Keratinocyte (primary cell): ENCODE measurements around the gene SLK. TPM values are rescaled to one million over a fixed set of nuclear protein-coding genes. Genes with fewer than 3 reads are reported as not detected.

Experiments
- DNase-seq: peaks from one replicate; pipeline ENCODE4 v3.0.0-alpha.2; 2011; ENCODE audit warnings: low read depth, missing footprints, low spot score
- FAIRE-seq: peaks from 2 replicates; lab custom pipeline; 2011; peaks lifted over from hg19 to GRCh38; lab: Jason Lieb, UNC
- H2AFZ ChIP-seq: 2 replicates; pipeline ENCODE4 v1.6.0; 2012; ENCODE audit warnings: low read length, control low read depth, inconsistent platforms; ENCODE audit not compliant: control insufficient read depth
- H3K27ac ChIP-seq: 2 replicates; pipeline ENCODE4 v1.5.1; 2011; ENCODE audit warnings: low read length; ENCODE audit not compliant: control insufficient read depth, insufficient read depth
- H3K27me3 ChIP-seq: 3 replicates; pipeline ENCODE4 v1.6.0; 2011; ENCODE audit warnings: low read length; ENCODE audit not compliant: control insufficient read depth, insufficient read depth; ENCODE audit errors: extremely low read depth
- H3K36me3 ChIP-seq, 2 experiments: 2 replicates in 1 of 2; 3 replicates in 1 of 2; pipeline ENCODE4 v1.5.1; 2011; ENCODE audit warnings: low read length in 2 of 2, mild to moderate bottlenecking in 1 of 2; ENCODE audit not compliant: control insufficient read depth in 2 of 2, insufficient read depth in 2 of 2; ENCODE audit errors: extremely low read depth in 1 of 2
- H3K4me1 ChIP-seq: 3 replicates; pipeline ENCODE4 v1.5.1; 2011; ENCODE audit warnings: low read length; ENCODE audit not compliant: control insufficient read depth, insufficient read depth; ENCODE audit errors: extremely low read depth
- H3K4me2 ChIP-seq: 3 replicates; pipeline ENCODE4 v1.6.0; 2011; ENCODE audit warnings: low read depth, low read length; ENCODE audit not compliant: control insufficient read depth, insufficient read depth; ENCODE audit errors: extremely low read depth
- H3K4me3 ChIP-seq, 3 experiments: fragments of 200-600 bp in 1 of 3; sonication (generic) in 1 of 3; 2 replicates in 2 of 3; 3 replicates in 1 of 3; pipeline ENCODE4 v1.5.1; 2011 to 2016; ENCODE audit warnings: low read length in 3 of 3, mild to moderate bottlenecking in 3 of 3, control low read depth in 2 of 3, inconsistent platforms in 1 of 3, low read depth in 1 of 3, mixed read lengths in 1 of 3, mixed run types in 1 of 3, moderate library complexity in 1 of 3; ENCODE audit not compliant: control insufficient read depth in 2 of 3, insufficient read depth in 2 of 3; ENCODE audit errors: extremely low read depth in 1 of 3
- H3K79me2 ChIP-seq: 2 replicates; pipeline ENCODE4 v1.6.0; 2012; ENCODE audit warnings: low read length; ENCODE audit not compliant: control insufficient read depth, insufficient read depth
- H3K9ac ChIP-seq: 3 replicates; pipeline ENCODE4 v1.6.0; 2011; ENCODE audit warnings: low read length; ENCODE audit not compliant: control insufficient read depth, insufficient read depth; ENCODE audit errors: extremely low read depth
- H3K9me1 ChIP-seq: 3 replicates; pipeline ENCODE4 v1.6.0; 2011; ENCODE audit warnings: low read length; ENCODE audit not compliant: control insufficient read depth, insufficient read depth; ENCODE audit errors: extremely low read depth
- H3K9me3 ChIP-seq: 2 replicates; pipeline ENCODE4 v1.5.1; 2012; ENCODE audit warnings: low read depth, low read length; ENCODE audit not compliant: control insufficient read depth
- H4K20me1 ChIP-seq: 3 replicates; pipeline ENCODE4 v1.6.0; 2011; ENCODE audit warnings: low read length; ENCODE audit not compliant: control insufficient read depth, insufficient read depth; ENCODE audit errors: extremely low read depth
- CTCF ChIP-seq, 3 experiments: IDR thresholded peaks in 1 of 3; conservative IDR thresholded peaks in 1 of 3; optimal IDR thresholded peaks in 1 of 3; 2 replicates in 2 of 3; 3 replicates in 1 of 3; pipeline versions ENCODE3 to v1.5.1; 2011; ENCODE audit warnings: low read length in 3 of 3, mild to moderate bottlenecking in 3 of 3, moderate library complexity in 2 of 3, control low read depth in 1 of 3, inconsistent platforms in 1 of 3; ENCODE audit not compliant: insufficient read depth in 2 of 3; ENCODE audit errors: extremely low read depth in 1 of 3
- EZH2 ChIP-seq: IDR thresholded peaks from one replicate; pipeline ENCODE4 v1.6.1; 2012; ENCODE audit warnings: inconsistent platforms, mild to moderate bottlenecking, low read length, moderate library complexity
- dilution Hi-C: fragments of 300-500 bp; cut with MboI; formaldehyde crosslinking; loops from one replicate; pipeline ENCODE4 v1.7.0; 2020; ENCODE audit warnings: low sequenced_read_pairs; ENCODE audit not compliant: extremely low pct_ligation_motif_present
- polyA plus RNA-seq, 5 experiments: library from polyadenylated mRNA; depleted of rRNA in 3 of 5; stranded (reverse) in 3 of 5; stranded (forward) in 1 of 5; unstranded in 1 of 5; fragments of >200 nt; gene quantifications; 1 replicate in 1 of 5; 2 replicates in 3 of 5; 3 replicates in 1 of 5; pipeline versions ENCODE4 v1.2.1 to v1.2.3, GENCODE V29; 2011 to 2012; ENCODE audit warnings: missing spikeins in 2 of 5, low read depth in 1 of 5, low replicate concordance in 1 of 5

Gene SLK
- polyA plus RNA-seq, 1 donor (not counting 4 experiments of a cell fraction or from before 2014, with no cell fraction given) = 36.7 TPM

- no peak overlapping the region for H3K4me2 ChIP-seq
- FAIRE-seq (no peak), DNase-seq (no peak)
- H3K9me1 ChIP-seq = no peaks in the 10 kb centered on the region
- H3K36me3 ChIP-seq = peaks cover 0 to 2% of the 10 kb centered on the region in 2 experiments
- no peaks in the 10 kb centered on the region for H3K9me3 ChIP-seq
- H3K79me2 ChIP-seq = peaks cover 93% of the 10 kb centered on the region
- no peak overlapping the region for H3K9ac ChIP-seq
- TF ChIP-seq EZH2 (no peak), CTCF (optimal IDR thresholded peaks at IDR 0.05 in 1 of 3, IDR thresholded peaks at IDR 0.05 in 1 of 3, conservative IDR thresholded peaks at IDR 0.05 in 1 of 3; ENCODE audit: extremely low read depth in 1 of 3, insufficient read depth in 2 of 3, low read length in 3 of 3) (no peak)
- dilution Hi-C loops = no loop called here
- peaks cover 12% of the 10 kb centered on the region for H4K20me1 ChIP-seq
- peaks cover 4% of the 10 kb centered on the region for H3K4me1 ChIP-seq
- H3K27ac ChIP-seq = no peak overlapping the region
- no peak overlapping the region for H3K4me3 ChIP-seq
- H3K27me3 ChIP-seq = no peaks in the 10 kb centered on the region
- no peak overlapping the region for H2AFZ ChIP-seq
Measured at GRCh38 chr10:103977204-103977603, 10.3 kb downstream of the SLK start.

- Histone ChIP-seq H4K20me1 (peaks cover 23% of the 10 kb centered on the region), H3K4me3 (no peak overlapping the region)
- FAIRE-seq = no peak
Measured at GRCh38 chr10:103979530-103979929, 12.6 kb downstream of the SLK start.

More at GRCh38 chr10:103979530-103979929, 12.6 kb downstream of the SLK start:
- no peak for DNase-seq
- peaks cover 98% of the 10 kb centered on the region for H3K79me2 ChIP-seq
- H2AFZ ChIP-seq = no peak overlapping the region
- no peaks in the 10 kb centered on the region for H3K9me3 ChIP-seq
- H3K4me2 ChIP-seq = no peak overlapping the region
- peaks cover 15% of the 10 kb centered on the region for H3K4me1 ChIP-seq
- H3K9ac ChIP-seq = no peak overlapping the region
- TF ChIP-seq EZH2 = no peak
- TF ChIP-seq CTCF (optimal IDR thresholded peaks at IDR 0.05 in 1 of 3, IDR thresholded peaks at IDR 0.05 in 1 of 3, conservative IDR thresholded peaks at IDR 0.05 in 1 of 3; ENCODE audit: extremely low read depth in 1 of 3, insufficient read depth in 2 of 3, low read length in 3 of 3) = no peak
- no peak overlapping the region for H3K27ac ChIP-seq
- H3K27me3 ChIP-seq = no peaks in the 10 kb centered on the region
- dilution Hi-C loops = no loop called here
- H3K36me3 ChIP-seq = peaks cover 0 to 2% of the 10 kb centered on the region in 2 experiments
- H3K9me1 ChIP-seq = no peaks in the 10 kb centered on the region
